Natural killer cell treated with Interleukin-12 subunit alpha and Interleukin-12 subunit beta and Interleukin-15 and Interleukin-18, amount 100 ng/mL, for 72 hours (primary cell): Measurements from ENCODE around the gene TLCD4. TPM values are rescaled to one million over a fixed set of nuclear protein-coding genes. Genes with fewer than 3 reads are reported as not detected.
"Not testable (repeated sequence)": the region's sequence is repeated elsewhere in the genome, so short reads cannot be mapped to it uniquely, and the experiment has no call there.

Experiments used
- ATAC-seq, 2 donors: fragments of 150-1000 bp; cut with Tn5 transposase in 1 of 2; sonication (Bioruptor Pico), chemical (Tn5 transposase) in 1 of 2; 2 replicates each; pipeline ENCODE4 v1.10.0; 2021
- DNase-seq: peaks from one replicate; pipeline ENCODE4 v3.0.0; 2022; ENCODE audit warnings: low spot score
- H3K27ac Mint-ChIP-seq, 2 donors: 1 replicate in 1 of 2; 2 replicates in 1 of 2; pipeline ENCODE4 v1.8.0; 2022; ENCODE audit warnings: mixed read lengths in 2 of 2, mild to moderate bottlenecking in 1 of 2, moderate library complexity in 1 of 2
- H3K27me3 Mint-ChIP-seq, 2 donors: 1 replicate in 1 of 2; 2 replicates in 1 of 2; pipeline ENCODE4 v1.8.0; 2022; ENCODE audit warnings: mixed read lengths in 2 of 2
- H3K36me3 Mint-ChIP-seq: one replicate; pipeline ENCODE4 v1.8.0; 2022; ENCODE audit warnings: mixed read lengths
- H3K4me1 Mint-ChIP-seq, 2 donors: 1 replicate in 1 of 2; 2 replicates in 1 of 2; pipeline ENCODE4 v1.8.0; 2022; ENCODE audit warnings: low read depth in 2 of 2, mixed read lengths in 2 of 2, mild to moderate bottlenecking in 1 of 2
- H3K4me3 Mint-ChIP-seq: one replicate; pipeline ENCODE4 v1.8.0; 2022; ENCODE audit warnings: mixed read lengths
- H3K9me3 Mint-ChIP-seq: 2 replicates; pipeline ENCODE4 v1.8.0; 2022; ENCODE audit warnings: mixed read lengths
- total RNA-seq, 2 donors: library from RNA; stranded (reverse); gene quantifications; one replicate each; pipeline ENCODE4 v1.2.3, GENCODE V29; 2022

TLCD4 gene
- total RNA-seq, 2 donors from 2014 or later, result not detected

- Mint-ChIP-seq H3K27ac (no peak overlapping the region), H3K4me3 (no peak overlapping the region), H3K4me1 (no peaks in the 10 kb centered on the region), H3K36me3 (no peaks in the 10 kb centered on the region), H3K27me3 (peaks cover 25 to 27% of the 10 kb centered on the region in 2 donors), H3K9me3 (no peaks in the 10 kb centered on the region)
- no peak for ATAC-seq
- no peak for DNase-seq
These were observed 31.8 kb upstream of the TLCD4 start for GRCh38 chr1:95085376-95085775.

- Mint-ChIP-seq H3K27ac (no peak overlapping the region), H3K27me3 (peaks cover 25 to 27% of the 10 kb centered on the region in 2 donors), H3K4me3 (no peak overlapping the region), H3K9me3 (no peaks in the 10 kb centered on the region), H3K36me3 (no peaks in the 10 kb centered on the region), H3K4me1 (no peaks in the 10 kb centered on the region)
- DNase-seq (no peak), ATAC-seq (no peak)
These were observed 30.1 kb upstream of the TLCD4 start for GRCh38 chr1:95086949-95087533.

GRCh38 chr1:95088303-95088702, 28.9 kb upstream of the TLCD4 start:
- no peaks in the 10 kb centered on the region for H3K9me3 Mint-ChIP-seq
- H3K4me1 Mint-ChIP-seq, result no peaks in the 10 kb centered on the region
- H3K4me3 Mint-ChIP-seq, result no peak overlapping the region
- no peak overlapping the region for H3K27ac Mint-ChIP-seq
- H3K36me3 Mint-ChIP-seq, result no peaks in the 10 kb centered on the region
- DNase-seq, result no peak
- H3K27me3 Mint-ChIP-seq, result peaks cover 20 to 21% of the 10 kb centered on the region in 2 donors
- ATAC-seq, result no peak

GRCh38 chr1:95089650-95090287, 27.4 kb upstream of the TLCD4 start:
- no peak overlapping the region for H3K4me3 Mint-ChIP-seq
- H3K27ac Mint-ChIP-seq, result no peak overlapping the region
- ATAC-seq (no peak), DNase-seq (no peak)
- peaks cover 13 to 14% of the 10 kb centered on the region in 2 donors for H3K27me3 Mint-ChIP-seq
- H3K4me1 Mint-ChIP-seq, result no peaks in the 10 kb centered on the region
- H3K36me3 Mint-ChIP-seq, result no peaks in the 10 kb centered on the region
- H3K9me3 Mint-ChIP-seq, result no peaks in the 10 kb centered on the region

- not testable (repeated sequence) for H3K36me3 Mint-ChIP-seq, DNase-seq, H3K27ac Mint-ChIP-seq, H3K9me3 Mint-ChIP-seq, H3K4me1 Mint-ChIP-seq, H3K4me3 Mint-ChIP-seq, ATAC-seq
- peaks cover 15 to 20% of the 10 kb centered on the region in 2 donors for H3K27me3 Mint-ChIP-seq
These were observed 25.9 kb upstream of the TLCD4 start for GRCh38 chr1:95091290-95091689.

GRCh38 chr1:95092891-95093290, 24.3 kb upstream of the TLCD4 start:
- not testable (repeated sequence) for H3K4me1 Mint-ChIP-seq, H3K9me3 Mint-ChIP-seq, ATAC-seq, H3K4me3 Mint-ChIP-seq, H3K36me3 Mint-ChIP-seq, DNase-seq, H3K27ac Mint-ChIP-seq
- H3K27me3 Mint-ChIP-seq, result peaks cover 17 to 20% of the 10 kb centered on the region in 2 donors

- Mint-ChIP-seq H3K4me1 (no peaks in the 10 kb centered on the region), H3K36me3 (no peaks in the 10 kb centered on the region), H3K4me3 (no peak overlapping the region), H3K27me3 (peaks cover 15 to 24% of the 10 kb centered on the region in 2 donors), H3K27ac (no peak overlapping the region), H3K9me3 (no peaks in the 10 kb centered on the region)
- DNase-seq, result no peak
- no peak for ATAC-seq
These were observed 23.9 kb upstream of the TLCD4 start for GRCh38 chr1:95093296-95093695.

GRCh38 chr1:95094923-95095322, 22.2 kb upstream of the TLCD4 start:
- Mint-ChIP-seq H3K27me3 (peaks cover 7 to 19% of the 10 kb centered on the region in 2 donors), H3K4me1 (no peaks in the 10 kb centered on the region), H3K27ac (no peak overlapping the region), H3K36me3 (no peaks in the 10 kb centered on the region), H3K4me3 (no peak overlapping the region), H3K9me3 (no peaks in the 10 kb centered on the region)
- ATAC-seq (no peak), DNase-seq (no peak)

- H3K27ac Mint-ChIP-seq, result no peak overlapping the region
- H3K4me3 Mint-ChIP-seq, result no peak overlapping the region
These were observed 21.3 kb upstream of the TLCD4 start for GRCh38 chr1:95095833-95096217.

GRCh38 chr1:95096218-95096841, 20.8 kb upstream of the TLCD4 start:
- Mint-ChIP-seq H3K27ac (no peak overlapping the region), H3K27me3 (peaks cover 5 to 14% of the 10 kb centered on the region in 2 donors), H3K4me3 (no peak overlapping the region), H3K36me3 (no peaks in the 10 kb centered on the region), H3K9me3 (no peaks in the 10 kb centered on the region), H3K4me1 (no peaks in the 10 kb centered on the region)
- ATAC-seq, result no peak
- DNase-seq, result no peak

More at GRCh38 chr1:95095833-95096217, 21.3 kb upstream of the TLCD4 start:
- H3K36me3 Mint-ChIP-seq, result no peaks in the 10 kb centered on the region
- H3K9me3 Mint-ChIP-seq, result no peaks in the 10 kb centered on the region
- DNase-seq (no peak), ATAC-seq (no peak)
- H3K4me1 Mint-ChIP-seq, result no peaks in the 10 kb centered on the region
- H3K27me3 Mint-ChIP-seq, result peaks cover 5 to 14% of the 10 kb centered on the region in 2 donors

- ATAC-seq, result no peak
- Mint-ChIP-seq H3K9me3 (no peaks in the 10 kb centered on the region), H3K27ac (no peak overlapping the region), H3K4me1 (no peaks in the 10 kb centered on the region), H3K36me3 (no peaks in the 10 kb centered on the region), H3K27me3 (peaks cover 5 to 14% of the 10 kb centered on the region in 2 donors), H3K4me3 (no peak overlapping the region)
- DNase-seq, result no peak
These were observed 19.7 kb upstream of the TLCD4 start for GRCh38 chr1:95097426-95097825.

GRCh38 chr1:95098196-95098595, 19.0 kb upstream of the TLCD4 start:
- Mint-ChIP-seq H3K9me3 (no peaks in the 10 kb centered on the region), H3K27me3 (peaks cover 5 to 14% of the 10 kb centered on the region in 2 donors), H3K36me3 (no peaks in the 10 kb centered on the region), H3K4me1 (no peaks in the 10 kb centered on the region), H3K4me3 (no peak overlapping the region), H3K27ac (no peak overlapping the region)
- DNase-seq, result no peak
- no peak for ATAC-seq

GRCh38 chr1:95108792-95109191, 8.4 kb upstream of the TLCD4 start:
- H3K4me1 Mint-ChIP-seq, result no peaks in the 10 kb centered on the region
- no peaks in the 10 kb centered on the region for H3K9me3 Mint-ChIP-seq
- H3K27me3 Mint-ChIP-seq, result peaks cover 19 to 24% of the 10 kb centered on the region in 2 donors
- H3K27ac Mint-ChIP-seq, result no peak overlapping the region
- DNase-seq, result no peak
- ATAC-seq, result no peak
- H3K4me3 Mint-ChIP-seq, result no peak overlapping the region
- H3K36me3 Mint-ChIP-seq, result no peaks in the 10 kb centered on the region

GRCh38 chr1:95111014-95111413, 6.1 kb upstream of the TLCD4 start:
- ATAC-seq (no peak), DNase-seq (no peak)
- Mint-ChIP-seq H3K4me1 (no peaks in the 10 kb centered on the region), H3K4me3 (no peak overlapping the region), H3K27me3 (peaks cover 19 to 32% of the 10 kb centered on the region in 2 donors), H3K36me3 (no peaks in the 10 kb centered on the region), H3K9me3 (no peaks in the 10 kb centered on the region), H3K27ac (no peak overlapping the region)
